ENCODE data around the gene YAP1.

The YAP1 gene

DNA sequence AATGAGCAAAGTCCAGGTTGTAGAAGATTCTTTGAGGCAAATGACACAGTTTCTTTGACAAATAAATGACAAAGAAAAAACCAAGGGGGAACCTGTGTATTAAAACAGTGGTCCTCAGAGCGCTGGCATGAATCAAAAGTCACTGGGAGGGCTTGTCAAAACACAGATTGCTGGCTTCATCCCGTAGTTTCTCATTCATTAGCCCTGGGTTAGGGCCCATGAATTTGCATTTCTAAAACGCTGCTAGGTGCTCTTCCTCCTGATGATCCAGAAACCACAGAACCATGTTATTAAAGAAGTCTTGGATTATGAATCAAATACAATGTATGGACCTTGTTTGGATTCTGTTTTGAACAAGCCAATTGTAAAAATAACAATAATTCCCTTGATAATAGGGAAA lies 92.7 kb downstream of the YAP1 start:
- DNase-seq: no peak

DNA sequence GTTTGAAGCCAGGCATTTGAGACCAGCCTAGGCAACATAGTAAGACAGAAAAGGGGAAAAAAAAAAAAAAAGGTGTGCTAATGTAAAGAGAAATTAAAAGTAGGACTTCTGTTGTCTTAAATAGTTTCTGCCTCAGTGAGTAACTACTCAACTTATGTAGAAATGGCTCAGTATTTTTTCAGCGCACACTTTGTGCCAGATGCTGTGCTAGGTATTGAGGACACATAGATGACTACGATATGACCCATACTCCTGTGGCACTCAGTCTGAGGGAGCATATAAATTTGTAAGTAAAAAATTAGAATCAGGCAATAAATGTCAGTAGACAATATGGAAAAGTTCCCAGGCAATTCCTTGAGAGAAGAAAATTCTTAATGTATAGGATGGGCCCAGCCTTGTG lies 93.9 kb downstream of the YAP1 start:
- no peak for DNase-seq

DNA sequence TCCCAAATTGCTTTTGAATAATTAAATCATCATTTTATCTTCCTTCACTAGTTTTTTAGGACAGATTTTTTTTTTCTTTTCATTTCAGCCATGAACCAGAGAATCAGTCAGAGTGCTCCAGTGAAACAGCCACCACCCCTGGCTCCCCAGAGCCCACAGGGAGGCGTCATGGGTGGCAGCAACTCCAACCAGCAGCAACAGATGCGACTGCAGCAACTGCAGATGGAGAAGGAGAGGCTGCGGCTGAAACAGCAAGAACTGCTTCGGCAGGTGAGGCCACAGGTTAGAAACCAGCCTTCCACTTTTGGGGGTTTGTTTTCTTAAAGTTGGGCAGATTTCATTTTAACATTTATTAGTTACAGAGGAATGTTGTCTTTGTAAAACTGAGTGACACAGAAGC lies 95.6 kb downstream of the YAP1 start:
- no peak for DNase-seq

DNA sequence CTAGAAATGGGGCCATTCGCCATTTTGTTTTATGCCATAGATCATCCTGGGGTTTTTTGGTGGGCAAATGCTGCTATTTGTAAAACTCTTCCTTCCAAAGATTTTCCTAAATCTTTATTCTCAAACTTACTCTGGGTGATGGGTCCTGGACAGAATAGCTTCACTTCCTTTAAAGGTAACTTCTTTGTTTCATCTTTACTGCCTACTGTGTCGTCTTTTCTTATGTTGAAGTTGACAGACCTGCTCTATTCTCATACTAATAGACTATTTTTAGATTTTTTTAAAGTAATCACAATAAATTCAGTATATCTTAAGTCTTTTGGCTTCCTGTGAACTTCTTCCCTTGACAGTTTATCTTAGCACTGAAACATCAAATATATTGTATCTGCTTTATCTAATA lies 98.6 kb downstream of the YAP1 start:
- DNase-seq: no peak

DNA sequence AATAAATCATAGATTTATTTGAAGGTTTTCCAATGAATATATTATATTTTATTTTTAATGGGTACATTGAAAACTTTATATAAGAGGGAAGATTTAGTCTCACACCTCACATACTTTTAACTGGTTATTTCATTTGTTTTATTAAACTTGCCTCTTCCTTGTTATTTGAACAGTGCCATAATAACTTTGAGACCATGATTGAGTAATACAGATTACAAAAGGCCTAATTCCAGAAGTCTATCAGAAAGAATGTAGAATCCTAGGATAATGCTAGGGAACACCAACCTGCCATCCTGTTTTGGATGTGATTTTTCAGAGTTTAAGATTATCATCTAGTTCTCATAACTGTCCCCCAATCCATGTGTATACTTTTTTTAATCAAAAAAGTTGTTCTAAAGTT lies 104.4 kb downstream of the YAP1 start:
- DNase-seq: no peak

DNA sequence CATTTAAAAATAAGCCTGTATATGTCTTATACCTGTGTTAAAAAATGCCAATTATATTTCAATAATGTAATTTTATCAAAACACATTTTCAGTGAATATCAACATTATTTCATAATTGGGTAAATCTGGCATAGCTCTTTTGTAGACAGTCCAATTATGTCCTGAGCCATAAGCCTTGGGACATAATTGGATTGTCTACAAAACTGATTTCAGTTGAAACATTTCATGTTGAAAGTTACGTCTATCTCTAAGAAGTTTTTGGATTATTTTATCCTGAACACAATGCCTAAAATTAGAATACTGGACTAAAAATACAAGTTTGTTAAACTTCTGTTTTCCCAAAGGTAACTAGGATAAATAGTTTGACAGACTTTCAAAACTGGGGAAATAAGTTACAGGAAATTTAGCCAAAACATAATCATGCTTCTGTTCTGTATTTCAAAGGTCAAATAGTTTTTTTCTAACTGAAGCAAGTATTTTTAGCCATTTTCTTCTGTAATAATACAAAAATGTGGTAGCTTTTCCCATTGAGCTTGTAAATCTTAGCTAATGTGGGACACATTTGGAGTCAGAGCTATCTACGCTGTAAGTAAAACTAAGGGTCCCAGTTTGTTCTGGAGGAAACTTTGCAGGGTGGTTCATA lies 106.3 kb downstream of the YAP1 start:
- no peak for DNase-seq

DNA sequence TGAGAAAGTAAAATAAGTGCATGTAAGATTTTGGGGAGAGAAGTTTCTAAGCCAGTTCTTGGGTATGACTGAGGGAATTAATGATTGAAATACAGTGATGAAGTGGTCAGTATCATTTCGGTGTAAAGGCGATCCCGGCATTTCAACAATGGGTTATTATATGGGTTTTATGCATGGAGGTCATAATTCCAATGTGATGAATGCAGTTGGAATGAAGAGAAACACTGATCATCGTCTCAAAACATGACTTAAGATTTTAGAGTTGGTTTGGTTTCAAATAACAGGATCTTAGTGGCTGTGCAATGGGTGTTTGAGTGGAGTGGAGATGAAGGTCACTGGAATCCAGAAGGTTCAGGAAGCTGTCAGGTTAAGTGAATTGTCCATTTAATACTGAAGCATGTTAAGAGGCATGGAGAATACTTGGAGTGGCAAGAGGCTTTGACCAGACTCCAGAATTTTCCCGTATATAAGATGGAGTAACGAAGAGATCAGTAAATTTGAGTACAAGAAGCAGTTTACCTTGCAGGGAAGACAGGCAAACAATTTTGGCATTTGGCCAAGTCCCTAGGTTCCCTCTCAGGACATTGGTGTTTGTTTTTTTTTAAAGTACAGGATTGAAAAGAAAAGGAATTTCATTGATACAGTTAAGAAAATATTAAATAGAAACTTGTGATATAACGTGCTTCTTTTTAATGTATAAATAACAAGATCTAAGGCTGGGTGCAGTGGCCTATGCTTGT lies 110.7 kb downstream of the YAP1 start:
- DNase-seq: no peak

DNA sequence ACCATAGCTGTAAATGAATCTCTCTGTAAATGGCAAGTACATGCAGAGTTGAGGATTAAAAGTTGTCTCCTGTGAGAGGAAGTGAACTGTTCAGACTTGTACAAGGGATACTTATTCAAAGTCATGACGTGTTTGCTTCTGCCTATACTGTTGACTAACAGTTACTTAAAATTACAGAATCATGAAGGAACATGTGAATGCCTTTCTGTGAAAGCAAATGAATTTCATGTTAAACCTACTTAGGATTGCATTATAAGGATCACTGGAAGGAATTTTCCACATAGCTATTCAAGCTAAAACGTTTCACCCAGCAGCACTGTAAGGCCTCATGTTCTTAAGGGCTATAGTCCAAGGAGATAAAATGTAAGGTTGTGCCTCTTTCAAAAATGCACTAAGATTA lies 113.6 kb downstream of the YAP1 start:
- DNase-seq: no peak

DNA sequence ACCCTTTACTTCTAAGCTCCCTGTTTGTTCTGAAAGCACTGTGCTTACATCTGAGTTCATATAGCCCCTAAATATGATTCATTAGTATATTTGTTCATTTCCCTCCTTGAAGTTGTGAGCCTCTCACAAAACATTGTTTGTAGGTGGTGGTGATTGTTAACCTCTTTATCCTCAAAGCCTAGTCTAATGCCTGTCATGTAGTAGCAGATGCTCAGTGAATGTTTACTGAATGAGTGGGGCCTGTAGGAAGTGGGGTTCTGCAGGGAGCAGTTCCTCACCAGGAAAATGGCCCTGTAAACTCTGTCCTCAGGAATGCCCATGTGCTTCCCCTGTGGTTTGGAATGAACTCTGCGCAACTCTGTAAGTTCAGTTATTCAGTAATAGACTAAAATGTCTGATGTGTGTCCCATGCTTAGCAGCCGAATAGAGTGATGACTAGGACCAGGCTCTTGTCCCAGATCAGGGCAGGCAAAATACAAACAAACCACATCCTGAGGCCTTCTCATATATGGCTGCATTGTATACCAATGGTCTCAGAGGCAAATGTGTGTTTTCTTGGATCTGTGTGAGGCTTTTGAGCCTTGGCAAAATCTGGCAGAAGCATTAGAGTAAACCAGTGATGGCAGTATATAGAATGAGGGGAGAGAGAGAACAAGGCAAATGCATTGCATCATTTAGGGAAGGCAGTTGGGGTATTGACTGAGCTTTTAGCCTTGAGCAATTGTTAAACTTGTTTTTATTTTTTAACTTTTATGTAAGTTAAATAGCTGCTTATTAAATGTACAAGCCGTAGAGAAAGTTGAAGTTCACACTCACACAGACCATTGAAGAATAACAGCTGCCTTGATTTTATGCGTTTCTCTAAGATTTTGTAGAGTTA lies 115.7 kb downstream of the YAP1 start:
- peak; percentile 77 for DNase-seq

DNA sequence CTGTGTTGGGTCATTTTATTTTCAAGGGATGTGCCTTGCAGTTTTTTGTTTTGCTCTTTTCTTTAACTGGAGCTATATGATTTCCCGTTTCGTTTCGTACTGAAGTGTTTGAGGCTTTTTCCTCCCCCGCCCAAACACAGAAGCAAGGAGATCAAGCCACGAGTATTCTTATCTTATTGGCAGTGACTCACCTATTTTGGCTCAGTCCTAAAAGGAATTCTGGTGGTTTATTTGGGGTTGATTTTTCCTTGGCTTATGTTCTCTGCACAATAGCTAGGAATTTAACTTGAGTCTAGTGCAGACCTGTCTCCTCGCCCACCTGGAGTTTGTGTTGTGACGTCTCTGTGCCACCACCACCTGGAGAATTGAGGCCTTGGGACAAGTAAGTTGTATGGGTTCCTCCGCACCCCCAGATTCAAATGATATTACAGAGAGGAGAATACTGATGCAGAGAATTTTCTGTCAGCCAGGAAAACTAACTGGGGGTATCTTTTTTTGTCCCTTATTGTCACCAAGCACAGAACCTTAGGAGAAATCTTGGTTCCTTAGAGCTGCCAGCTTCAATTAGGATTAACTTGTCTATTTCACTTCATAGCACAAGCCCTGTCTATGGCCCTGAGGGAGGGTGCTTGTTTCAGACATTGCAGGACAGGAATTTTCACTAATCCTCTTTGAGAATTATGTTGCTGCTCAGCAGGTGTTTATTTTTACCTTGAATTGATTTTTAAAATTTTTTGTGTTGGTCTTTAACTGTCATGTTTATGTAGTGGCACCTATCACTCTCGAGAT lies 116.6 kb downstream of the YAP1 start:
- no peak for DNase-seq

DNA sequence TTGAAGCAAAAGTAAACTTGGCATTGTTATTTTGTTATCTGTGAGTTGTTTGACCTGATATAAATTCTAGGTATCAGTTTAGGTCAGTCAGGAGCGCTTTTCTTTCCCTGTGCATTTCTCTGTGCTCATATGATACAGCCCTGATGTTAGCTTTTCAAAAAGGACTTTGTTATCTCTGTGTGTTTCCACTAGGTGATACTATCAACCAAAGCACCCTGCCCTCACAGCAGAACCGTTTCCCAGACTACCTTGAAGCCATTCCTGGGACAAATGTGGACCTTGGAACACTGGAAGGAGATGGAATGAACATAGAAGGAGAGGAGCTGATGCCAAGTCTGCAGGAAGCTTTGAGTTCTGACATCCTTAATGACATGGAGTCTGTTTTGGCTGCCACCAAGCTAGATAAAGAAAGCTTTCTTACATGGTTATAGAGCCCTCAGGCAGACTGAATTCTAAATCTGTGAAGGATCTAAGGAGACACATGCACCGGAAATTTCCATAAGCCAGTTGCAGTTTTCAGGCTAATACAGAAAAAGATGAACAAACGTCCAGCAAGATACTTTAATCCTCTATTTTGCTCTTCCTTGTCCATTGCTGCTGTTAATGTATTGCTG lies 119.4 kb downstream of the YAP1 start:
- DNase-seq: no peak

DNA sequence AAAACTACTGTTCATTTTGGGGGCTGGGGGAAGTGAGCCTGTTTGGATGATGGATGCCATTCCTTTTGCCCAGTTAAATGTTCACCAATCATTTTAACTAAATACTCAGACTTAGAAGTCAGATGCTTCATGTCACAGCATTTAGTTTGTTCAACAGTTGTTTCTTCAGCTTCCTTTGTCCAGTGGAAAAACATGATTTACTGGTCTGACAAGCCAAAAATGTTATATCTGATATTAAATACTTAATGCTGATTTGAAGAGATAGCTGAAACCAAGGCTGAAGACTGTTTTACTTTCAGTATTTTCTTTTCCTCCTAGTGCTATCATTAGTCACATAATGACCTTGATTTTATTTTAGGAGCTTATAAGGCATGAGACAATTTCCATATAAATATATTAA lies 119.9 kb downstream of the YAP1 start:
- no peak for DNase-seq

DNA sequence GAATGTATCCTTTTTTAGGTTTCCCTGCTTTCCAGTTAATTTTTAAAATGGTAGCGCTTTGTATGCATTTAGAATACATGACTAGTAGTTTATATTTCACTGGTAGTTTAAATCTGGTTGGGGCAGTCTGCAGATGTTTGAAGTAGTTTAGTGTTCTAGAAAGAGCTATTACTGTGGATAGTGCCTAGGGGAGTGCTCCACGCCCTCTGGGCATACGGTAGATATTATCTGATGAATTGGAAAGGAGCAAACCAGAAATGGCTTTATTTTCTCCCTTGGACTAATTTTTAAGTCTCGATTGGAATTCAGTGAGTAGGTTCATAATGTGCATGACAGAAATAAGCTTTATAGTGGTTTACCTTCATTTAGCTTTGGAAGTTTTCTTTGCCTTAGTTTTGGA lies 120.7 kb downstream of the YAP1 start:
- DNase-seq: no peak

DNA sequence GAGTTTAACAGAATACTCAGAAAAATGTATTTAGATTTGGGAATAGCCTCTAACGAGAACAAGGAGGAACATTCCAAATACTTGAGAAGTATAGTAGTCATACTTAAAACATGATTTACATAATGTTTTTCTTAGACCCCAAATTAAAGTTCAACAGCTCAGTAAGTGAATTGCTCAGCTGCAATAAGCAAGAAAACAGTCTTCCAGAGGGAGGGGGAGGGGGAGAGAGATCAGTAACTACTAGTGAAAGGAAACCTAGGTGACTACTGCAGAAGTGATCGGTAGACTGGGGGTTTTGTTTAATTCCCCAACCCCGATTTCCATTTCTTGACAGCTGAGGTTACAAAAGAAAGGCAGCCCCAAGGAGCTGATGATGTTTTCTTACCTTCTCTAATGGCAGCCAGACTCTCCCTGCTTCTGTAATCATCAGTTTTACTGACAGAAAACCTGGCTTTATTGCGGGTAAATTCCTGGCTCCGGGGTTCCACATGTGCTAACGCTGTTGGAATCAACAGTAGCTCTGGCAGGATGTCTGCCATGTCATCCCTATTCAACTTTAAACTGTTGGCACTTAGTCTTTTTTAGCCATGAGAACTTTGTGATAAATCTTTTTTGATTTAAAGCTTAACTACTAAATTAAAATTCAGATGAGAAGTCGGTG lies 124.7 kb downstream of the YAP1 start:
- DNase-seq: no peak

DNA sequence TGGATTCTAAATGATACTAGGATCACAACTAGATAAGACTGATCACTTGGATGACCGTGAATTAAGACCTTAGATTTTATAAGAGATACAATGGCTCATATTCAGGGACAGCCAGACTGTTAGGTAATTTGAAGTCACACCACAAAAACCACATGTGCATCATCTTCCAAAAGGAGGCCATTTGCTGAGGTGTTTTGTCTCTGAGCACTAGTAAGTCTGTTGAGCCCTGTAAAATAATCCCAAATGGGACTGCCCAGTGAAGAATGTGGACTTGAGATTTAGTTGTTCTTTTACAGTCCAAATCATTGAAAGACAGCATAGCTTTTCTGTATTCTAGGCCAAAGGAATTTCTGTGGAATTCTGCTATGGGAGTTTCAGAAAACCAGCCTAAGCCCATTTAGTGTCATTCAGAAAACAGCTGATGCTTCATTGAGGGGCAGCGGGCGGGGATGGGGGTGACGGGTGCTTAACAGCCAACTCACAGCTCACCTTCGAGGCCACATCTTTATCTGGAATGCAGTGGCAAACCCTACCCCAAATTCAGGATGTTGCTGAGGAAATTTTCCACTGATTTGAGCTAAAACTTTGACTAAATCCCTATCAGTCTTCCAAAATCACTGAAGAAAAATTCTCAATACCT lies 127.0 kb downstream of the YAP1 start:
- DNase-seq: no peak

DNA sequence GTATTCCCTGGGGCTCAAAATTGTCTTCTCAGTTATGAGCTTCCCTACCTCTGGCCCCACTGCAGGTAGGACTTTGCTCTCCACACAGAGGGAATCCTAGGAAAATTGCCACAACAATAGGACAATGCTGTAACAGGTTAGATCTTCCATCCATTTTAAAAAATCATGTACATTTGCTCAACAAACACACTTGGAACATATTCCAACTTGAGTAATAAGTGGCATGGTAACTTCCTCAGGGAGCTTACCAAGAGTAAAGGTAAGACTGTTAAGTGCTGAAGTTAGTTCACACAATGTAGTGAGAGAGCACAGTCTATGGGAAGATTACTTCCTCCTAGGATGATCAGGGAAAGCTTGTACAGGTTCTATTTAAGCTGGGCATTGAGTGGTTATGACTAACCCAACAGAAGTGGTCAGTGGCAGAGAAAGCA lies 128.2 kb downstream of the YAP1 start:
- no peak for DNase-seq

DNA sequence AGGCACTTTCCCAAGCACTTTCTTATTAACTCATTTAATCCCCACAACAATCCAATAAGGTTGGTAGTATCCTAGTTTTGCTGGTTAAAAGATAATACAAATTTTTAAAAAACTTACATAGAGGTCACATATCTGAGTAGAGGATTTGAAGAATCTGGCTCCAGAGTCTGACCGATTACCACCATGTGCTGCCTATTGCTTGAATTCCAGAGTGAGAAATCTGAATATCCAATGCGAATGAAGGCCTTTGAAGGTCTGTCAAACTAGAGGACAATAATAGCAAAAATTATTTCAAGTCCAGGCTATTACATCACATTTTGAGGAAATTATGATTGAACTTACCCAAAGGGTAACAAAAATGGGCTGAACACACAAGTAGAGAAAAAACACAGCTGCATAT lies 129.2 kb downstream of the YAP1 start:
- no peak for DNase-seq

DNA sequence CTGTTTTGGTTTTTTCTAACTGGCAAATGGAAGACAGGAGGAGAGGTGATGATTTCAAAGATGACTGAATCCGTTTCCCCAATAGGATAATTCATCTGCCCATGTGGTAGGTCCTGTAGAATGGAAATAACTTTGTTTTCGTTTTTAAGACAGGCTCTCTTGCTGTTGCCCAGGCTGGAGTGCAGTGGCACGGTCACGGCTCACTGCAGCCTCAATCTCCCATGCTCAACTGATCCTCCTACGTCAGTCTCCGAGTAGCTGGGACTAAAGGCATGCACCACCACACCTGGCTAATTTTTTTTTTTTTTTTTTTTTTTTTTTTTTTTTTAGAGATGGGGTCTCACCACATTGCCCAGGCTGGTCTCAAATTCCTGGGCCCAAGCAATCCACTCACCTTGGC lies 129.7 kb downstream of the YAP1 start:
- DNase-seq: no peak

DNA sequence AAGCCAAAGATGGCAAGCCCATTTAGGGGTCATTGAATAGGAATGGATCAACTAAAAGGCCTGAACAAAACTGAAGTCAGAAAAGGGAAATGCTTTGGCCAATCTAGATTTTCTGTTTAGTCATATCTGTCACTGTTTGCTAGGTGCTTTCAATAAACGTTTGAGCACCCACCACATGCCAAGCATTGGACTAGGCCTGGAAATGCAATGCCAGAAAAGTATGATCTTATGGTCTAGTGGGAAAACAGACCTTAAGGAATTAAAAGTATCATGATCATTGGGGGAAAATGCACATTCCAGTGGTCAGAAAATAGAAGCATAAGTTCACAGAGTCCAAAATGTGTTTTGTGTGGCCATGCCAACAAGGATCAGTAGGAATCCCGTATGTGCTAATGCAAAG lies 130.3 kb downstream of the YAP1 start:
- no peak for DNase-seq

DNA sequence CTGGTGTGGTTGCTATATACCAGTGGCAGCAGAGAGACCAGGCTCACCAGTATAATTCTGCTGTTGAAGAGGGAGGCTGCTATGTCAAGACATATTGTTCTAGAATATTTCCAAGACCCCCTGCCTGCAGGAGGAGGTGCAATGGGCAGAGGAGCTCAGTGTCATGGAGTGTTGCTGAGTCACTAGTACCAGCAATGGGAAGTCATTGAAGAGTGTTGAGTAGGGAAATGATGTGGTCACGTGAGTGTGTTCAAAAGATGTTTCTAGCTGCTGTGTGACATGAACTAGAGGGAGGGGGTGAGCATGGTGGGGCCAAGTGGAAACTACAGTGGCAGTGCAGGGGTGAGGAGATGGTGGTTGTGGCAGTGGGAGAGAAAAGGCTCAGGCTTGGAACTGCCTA lies 130.8 kb downstream of the YAP1 start:
- DNase-seq: no peak

DNA sequence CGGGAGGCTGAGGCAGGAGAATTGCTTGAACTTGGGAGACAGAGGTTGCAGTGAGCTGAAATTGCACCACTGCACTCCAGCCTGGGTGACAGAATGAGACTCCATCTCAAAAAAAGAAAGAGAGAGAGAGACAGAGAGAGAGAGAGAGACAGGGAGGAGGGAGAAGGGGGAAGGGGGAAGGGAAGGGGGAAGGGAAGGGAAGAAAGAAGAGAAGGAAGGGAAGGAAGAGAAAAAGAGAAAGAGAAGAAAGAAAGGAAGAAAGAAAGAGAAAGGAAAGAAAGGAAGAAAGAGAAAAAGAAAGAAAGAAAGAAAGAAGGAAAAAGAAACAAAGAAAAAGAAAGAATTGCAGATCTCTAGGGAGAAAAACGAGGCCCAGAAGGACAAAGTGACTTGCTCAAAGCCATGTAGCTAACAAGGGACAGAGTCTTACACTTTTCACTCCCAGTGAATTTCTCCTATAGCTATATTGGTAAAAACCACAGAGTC lies 133.2 kb downstream of the YAP1 start:
- DNase-seq: no peak
